GDM1 (cell line): ENCODE results near the gene SDK2.

ENCODE experiments used
- DNase-seq: peaks from one replicate; lab custom pipeline; 2025; lab: John Stamatoyannopoulos, UW

SDK2 gene

GRCh38 chr17:73533127-73533526 lies 111.1 kb downstream of the SDK2 start:
- no peak for DNase-seq

DNA sequence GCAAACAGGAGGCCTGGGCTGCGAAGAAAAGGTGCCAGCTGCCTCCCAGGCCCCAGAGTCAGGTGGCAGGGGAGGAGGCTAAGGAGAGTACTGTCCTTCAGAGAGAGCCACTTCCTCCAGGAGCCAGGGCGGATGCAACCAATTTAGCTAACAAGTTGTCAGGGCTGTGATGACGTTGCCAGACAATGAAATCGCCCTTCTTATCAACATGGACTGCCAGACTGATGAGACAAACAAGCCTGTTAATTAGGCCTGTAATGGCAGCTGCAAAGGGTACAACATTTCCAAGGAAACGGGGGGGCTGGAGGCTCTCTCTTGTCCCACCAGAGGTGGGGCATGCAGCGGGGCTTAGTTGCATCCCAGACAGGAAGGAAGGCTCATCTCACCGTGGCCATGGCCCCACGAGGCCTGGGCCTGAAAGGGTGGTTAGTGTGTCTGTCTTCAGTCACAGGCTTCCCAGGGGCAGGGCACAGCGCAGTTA lies 111.8 kb downstream of the SDK2 start:
- no peak for DNase-seq

GRCh38 chr17:73531158-73531557 lies 113.1 kb downstream of the SDK2 start:
- no peak for DNase-seq

GRCh38 chr17:73528679-73529078 lies 115.6 kb downstream of the SDK2 start:
- DNase-seq = no peak

- no peak for DNase-seq
Observed at GRCh38 chr17:73526952-73527351, 117.3 kb downstream of the SDK2 start.

DNA sequence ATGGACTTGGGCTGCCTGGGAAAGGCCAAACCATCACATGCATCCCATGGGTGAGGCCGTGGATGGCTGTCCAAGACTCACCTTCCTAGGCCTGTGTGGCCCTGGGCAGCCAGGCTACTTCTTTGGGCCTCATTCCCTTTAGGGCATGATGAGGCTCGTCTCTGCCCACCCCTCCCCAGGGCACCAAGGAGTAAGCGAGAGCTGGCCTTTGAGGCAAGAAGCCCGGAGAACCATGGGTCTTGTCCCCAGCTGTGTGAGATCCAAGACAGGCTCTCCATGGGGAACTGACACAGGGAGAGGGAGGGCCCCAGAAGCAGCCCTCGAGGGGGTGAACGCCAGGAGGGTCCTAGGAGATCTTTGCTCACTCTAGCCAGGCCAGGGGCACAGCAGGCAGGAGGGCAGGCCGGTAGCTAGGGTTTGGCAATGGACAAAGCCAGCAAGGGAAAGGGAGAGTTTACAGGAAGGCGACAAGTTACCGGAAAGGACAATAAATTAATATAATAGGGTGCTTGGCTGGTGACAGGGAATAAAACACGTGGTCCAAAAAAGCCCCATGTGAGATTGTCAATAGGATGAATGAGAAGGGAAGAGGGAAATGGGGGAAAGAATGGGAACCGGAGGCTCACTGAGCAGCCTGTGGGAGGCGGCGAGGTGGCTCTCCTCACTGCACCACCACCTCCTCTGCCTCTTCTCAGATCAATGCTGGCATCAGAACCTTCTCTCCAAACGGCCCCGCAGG lies 119.1 kb downstream of the SDK2 start:
- no peak for DNase-seq

- DNase-seq = no peak
Observed at GRCh38 chr17:73522696-73523095, 121.5 kb downstream of the SDK2 start.

GRCh38 chr17:73522107-73522506 lies 122.1 kb downstream of the SDK2 start:
- DNase-seq = no peak

DNA sequence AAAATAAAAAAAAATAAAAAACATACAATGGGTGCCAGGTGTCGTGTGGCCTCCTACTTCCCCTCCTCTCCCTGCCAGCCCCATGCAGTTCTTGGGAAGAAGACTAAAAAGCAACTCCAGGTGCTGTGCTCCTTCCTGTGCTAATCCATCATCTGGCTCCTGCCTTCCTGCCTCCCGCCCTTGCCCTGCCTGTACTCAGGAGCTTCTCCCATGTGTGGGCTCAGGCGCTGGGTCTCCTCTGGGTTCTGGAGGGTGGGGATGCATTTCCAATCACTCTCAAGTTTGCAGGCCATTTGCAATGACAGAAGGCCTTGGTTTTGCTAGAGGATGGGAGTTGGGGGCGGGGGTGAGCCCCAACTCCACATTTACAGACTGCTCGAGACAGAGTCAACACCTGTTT lies 122.9 kb downstream of the SDK2 start:
- DNase-seq = no peak

DNA sequence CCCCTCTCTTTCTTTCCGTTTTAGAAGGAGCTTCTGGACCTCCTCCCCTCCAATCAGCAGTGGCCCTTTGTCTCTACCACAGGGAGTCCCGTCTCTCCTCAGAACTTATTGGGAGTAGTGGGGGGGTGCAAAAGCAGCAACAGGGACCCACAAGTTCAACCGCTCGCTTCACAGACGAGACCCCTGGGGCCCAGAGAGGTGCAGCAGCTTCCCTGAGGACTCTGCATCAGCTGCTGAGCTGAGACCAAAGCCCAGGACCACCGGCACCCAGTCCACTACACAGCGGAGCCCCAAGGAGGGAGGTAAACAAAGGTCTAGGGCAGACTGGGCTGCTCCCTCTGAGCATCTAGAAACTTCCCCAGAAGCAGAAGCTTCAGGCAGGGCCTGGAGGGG lies 123.9 kb downstream of the SDK2 start:
- no peak for DNase-seq

- no peak for DNase-seq
Observed at GRCh38 chr17:73519714-73520368, 124.4 kb downstream of the SDK2 start.

DNA sequence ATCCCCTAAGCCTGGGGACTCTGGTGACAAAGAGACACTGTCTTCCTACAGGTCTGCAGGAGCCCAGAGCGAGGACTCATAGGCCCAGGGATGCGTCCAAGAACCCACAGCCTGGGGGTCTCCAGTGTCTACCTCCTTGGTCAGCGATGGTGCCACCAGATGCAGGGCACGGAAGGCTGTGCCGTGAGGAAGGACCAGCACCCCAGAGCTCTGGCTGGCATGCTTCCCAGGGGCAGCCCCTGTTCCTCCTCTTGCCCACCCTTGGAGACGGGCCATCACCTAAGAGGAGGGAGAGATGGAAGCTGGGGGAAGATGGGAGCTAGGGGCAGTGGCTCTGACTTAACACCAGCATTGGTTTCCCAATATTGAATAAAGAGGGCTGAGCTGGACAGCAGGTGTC lies 125.2 kb downstream of the SDK2 start:
- DNase-seq = no peak

DNA sequence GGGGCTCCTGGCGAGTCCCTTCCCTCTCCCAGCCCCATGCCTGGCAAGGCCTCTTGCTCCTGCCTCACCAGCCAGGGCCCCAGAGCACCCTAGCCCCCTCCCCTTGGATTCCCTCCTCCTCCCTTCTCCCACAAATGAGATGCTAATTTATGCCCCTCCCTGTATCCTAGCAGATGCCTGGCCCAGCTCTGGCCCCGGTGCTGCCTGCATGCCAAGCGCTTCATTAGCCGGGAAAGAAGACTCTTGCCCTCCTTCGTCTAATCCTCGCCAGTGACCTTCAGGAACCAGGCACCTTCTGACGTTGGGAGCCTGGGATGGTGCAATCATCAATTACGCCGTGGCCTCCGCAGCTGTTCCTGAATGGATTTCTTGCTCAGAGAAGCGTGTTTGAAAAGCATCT lies 127.8 kb downstream of the SDK2 start:
- DNase-seq = no peak

DNA sequence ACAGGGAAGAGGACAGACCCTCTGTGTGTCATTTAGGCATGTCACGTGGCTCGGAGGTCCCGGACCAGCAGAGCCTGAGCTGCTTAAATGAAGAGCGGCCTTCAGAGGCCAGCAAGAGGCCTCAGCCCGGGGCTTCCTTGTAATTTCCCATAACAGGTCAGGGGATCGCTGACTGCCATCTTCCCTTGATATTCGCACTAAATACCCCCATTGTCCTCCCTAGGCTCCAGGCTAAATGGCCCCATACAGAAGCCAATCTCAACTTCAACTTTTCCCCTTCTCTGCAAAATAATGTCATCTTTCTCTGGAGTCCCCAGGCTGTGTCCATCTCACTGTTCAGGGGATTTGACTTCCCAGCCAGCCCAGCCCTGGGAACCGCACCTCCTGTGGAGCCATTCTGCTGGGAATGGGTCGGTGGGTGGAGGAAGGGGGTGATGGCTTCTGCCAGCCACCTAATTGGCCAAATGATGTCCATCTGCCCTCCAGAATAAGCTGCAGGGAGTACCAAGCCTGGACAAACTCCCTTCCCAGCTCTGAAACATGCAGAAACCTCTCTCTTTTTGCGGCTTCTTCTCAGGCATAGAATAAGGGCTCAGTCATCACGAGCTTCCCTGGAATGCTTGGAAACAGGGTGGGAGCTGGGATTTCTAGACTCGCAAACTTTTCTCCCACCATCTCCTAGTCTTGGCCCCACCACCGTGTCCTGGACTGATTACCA lies 129.9 kb downstream of the SDK2 start:
- DNase-seq = no peak

GRCh38 chr17:73513426-73513825 lies 130.8 kb downstream of the SDK2 start:
- no peak for DNase-seq

- no peak for DNase-seq
Observed at GRCh38 chr17:73511719-73512115, 132.5 kb downstream of the SDK2 start.

DNA sequence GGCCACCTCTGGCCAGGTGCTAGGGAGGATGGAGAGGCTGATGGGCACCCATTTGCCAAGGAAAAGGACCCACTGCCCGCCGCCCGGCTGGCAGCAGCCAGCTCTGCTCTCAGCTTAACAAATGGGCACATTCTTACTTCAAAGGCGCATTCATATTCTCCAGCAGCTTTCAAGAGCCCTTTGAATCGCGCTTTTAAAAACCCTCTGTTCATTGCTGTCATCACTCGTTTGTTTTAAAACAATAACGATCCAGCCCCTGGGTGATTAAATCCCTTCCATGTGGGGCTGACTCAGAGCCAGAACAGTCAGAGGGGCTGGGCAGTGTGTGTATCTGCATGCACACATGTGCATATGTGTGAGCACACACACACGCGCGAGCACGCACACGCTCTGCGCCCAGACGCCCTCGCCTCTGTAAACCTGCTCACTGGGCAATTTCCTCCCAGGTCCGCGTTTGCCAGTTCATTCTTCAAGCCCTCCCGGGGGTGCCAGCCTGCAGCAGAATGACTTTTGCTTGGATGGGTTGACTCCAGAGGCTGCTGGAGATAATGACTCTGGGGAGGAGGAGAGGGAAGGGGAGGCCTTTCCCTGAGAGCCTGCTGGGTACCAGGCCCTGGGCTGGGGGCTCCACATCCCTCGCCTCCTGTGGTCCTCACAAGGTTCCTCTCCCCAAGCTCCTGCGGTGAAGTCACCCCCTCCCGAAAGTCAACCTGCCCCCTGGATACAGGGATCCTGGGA lies 133.1 kb downstream of the SDK2 start:
- no peak for DNase-seq

GRCh38 chr17:73508931-73509605 lies 135.2 kb downstream of the SDK2 start:
- no peak for DNase-seq

- no peak for DNase-seq
Observed at GRCh38 chr17:73508057-73508930, 136.0 kb downstream of the SDK2 start.

- no peak for DNase-seq
Observed at GRCh38 chr17:73506470-73507435, 137.5 kb downstream of the SDK2 start.
